ENCODE measurements around the gene DSTYK.

DNA sequence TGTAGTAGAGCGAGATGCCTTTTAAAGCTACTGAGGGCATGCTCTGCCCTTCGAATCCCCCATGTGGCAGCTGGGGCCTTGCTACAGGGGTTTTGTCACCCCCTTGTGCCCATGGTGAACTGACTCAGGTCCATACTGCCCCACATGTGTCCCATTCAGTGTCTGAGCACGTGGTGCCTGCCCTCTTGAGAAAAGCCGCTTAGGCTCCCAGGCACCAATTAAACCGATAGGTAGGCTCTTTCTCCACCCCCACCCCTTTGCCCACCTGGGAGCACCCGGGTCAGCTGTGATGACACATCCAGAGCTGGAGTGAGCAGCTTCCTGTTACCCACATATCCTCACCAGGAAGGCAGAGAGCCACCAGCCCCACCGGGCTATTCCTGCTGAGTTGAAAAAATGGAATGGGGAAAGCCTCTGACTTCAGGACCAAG, 46.8 kb upstream of the DSTYK start:
- TF ChIP-seq, protein P1, sequence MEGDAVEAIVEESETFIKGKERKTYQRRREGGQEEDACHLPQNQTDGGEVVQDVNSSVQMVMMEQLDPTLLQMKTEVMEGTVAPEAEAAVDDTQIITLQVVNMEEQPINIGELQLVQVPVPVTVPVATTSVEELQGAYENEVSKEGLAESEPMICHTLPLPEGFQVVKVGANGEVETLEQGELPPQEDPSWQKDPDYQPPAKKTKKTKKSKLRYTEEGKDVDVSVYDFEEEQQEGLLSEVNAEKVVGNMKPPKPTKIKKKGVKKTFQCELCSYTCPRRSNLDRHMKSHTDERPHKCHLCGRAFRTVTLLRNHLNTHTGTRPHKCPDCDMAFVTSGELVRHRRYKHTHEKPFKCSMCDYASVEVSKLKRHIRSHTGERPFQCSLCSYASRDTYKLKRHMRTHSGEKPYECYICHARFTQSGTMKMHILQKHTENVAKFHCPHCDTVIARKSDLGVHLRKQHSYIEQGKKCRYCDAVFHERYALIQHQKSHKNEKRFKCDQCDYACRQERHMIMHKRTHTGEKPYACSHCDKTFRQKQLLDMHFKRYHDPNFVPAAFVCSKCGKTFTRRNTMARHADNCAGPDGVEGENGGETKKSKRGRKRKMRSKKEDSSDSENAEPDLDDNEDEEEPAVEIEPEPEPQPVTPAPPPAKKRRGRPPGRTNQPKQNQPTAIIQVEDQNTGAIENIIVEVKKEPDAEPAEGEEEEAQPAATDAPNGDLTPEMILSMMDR (IDR thresholded peaks at IDR 0.05) = no peak
- no peak for TF ChIP-seq POLR2A (IDR thresholded peaks at IDR 0.05)
